Keratinocyte (primary cell): Measurements from ENCODE around the gene ITPR2. TPM values are rescaled to one million over a fixed set of nuclear protein-coding genes. Genes with fewer than 3 reads are reported as not detected.
A peak's percentile ranks its signal among the peaks of the same experiment; 100 is the strongest.

Experiments
- DNase-seq: peaks from one replicate; pipeline ENCODE4 v3.0.0-alpha.2; 2011; ENCODE audit warnings: low read depth, missing footprints, low spot score
- FAIRE-seq: peaks from 2 replicates; lab custom pipeline; 2011; peaks lifted over from hg19 to GRCh38; lab: Jason Lieb, UNC
- H2AFZ ChIP-seq: 2 replicates; pipeline ENCODE4 v1.6.0; 2012; ENCODE audit warnings: low read length, control low read depth, inconsistent platforms; ENCODE audit not compliant: control insufficient read depth
- H3K27ac ChIP-seq: 2 replicates; pipeline ENCODE4 v1.5.1; 2011; ENCODE audit warnings: low read length; ENCODE audit not compliant: control insufficient read depth, insufficient read depth
- H3K27me3 ChIP-seq: 3 replicates; pipeline ENCODE4 v1.6.0; 2011; ENCODE audit warnings: low read length; ENCODE audit not compliant: control insufficient read depth, insufficient read depth; ENCODE audit errors: extremely low read depth
- H3K36me3 ChIP-seq, 2 experiments: 2 replicates in 1 of 2; 3 replicates in 1 of 2; pipeline ENCODE4 v1.5.1; 2011; ENCODE audit warnings: low read length in 2 of 2, mild to moderate bottlenecking in 1 of 2; ENCODE audit not compliant: control insufficient read depth in 2 of 2, insufficient read depth in 2 of 2; ENCODE audit errors: extremely low read depth in 1 of 2
- H3K4me1 ChIP-seq: 3 replicates; pipeline ENCODE4 v1.5.1; 2011; ENCODE audit warnings: low read length; ENCODE audit not compliant: control insufficient read depth, insufficient read depth; ENCODE audit errors: extremely low read depth
- H3K4me2 ChIP-seq: 3 replicates; pipeline ENCODE4 v1.6.0; 2011; ENCODE audit warnings: low read depth, low read length; ENCODE audit not compliant: control insufficient read depth, insufficient read depth; ENCODE audit errors: extremely low read depth
- H3K4me3 ChIP-seq, 3 experiments: fragments of 200-600 bp in 1 of 3; sonication (generic) in 1 of 3; 2 replicates in 2 of 3; 3 replicates in 1 of 3; pipeline ENCODE4 v1.5.1; 2011 to 2016; ENCODE audit warnings: low read length in 3 of 3, mild to moderate bottlenecking in 3 of 3, control low read depth in 2 of 3, inconsistent platforms in 1 of 3, low read depth in 1 of 3, mixed read lengths in 1 of 3, mixed run types in 1 of 3, moderate library complexity in 1 of 3; ENCODE audit not compliant: control insufficient read depth in 2 of 3, insufficient read depth in 2 of 3; ENCODE audit errors: extremely low read depth in 1 of 3
- H3K79me2 ChIP-seq: 2 replicates; pipeline ENCODE4 v1.6.0; 2012; ENCODE audit warnings: low read length; ENCODE audit not compliant: control insufficient read depth, insufficient read depth
- H3K9ac ChIP-seq: 3 replicates; pipeline ENCODE4 v1.6.0; 2011; ENCODE audit warnings: low read length; ENCODE audit not compliant: control insufficient read depth, insufficient read depth; ENCODE audit errors: extremely low read depth
- H3K9me1 ChIP-seq: 3 replicates; pipeline ENCODE4 v1.6.0; 2011; ENCODE audit warnings: low read length; ENCODE audit not compliant: control insufficient read depth, insufficient read depth; ENCODE audit errors: extremely low read depth
- H3K9me3 ChIP-seq: 2 replicates; pipeline ENCODE4 v1.5.1; 2012; ENCODE audit warnings: low read depth, low read length; ENCODE audit not compliant: control insufficient read depth
- H4K20me1 ChIP-seq: 3 replicates; pipeline ENCODE4 v1.6.0; 2011; ENCODE audit warnings: low read length; ENCODE audit not compliant: control insufficient read depth, insufficient read depth; ENCODE audit errors: extremely low read depth
- CTCF ChIP-seq, 3 experiments: IDR thresholded peaks in 1 of 3; conservative IDR thresholded peaks in 1 of 3; optimal IDR thresholded peaks in 1 of 3; 2 replicates in 2 of 3; 3 replicates in 1 of 3; pipeline versions ENCODE3 to v1.5.1; 2011; ENCODE audit warnings: low read length in 3 of 3, mild to moderate bottlenecking in 3 of 3, moderate library complexity in 2 of 3, control low read depth in 1 of 3, inconsistent platforms in 1 of 3; ENCODE audit not compliant: insufficient read depth in 2 of 3; ENCODE audit errors: extremely low read depth in 1 of 3
- EZH2 ChIP-seq: IDR thresholded peaks from one replicate; pipeline ENCODE4 v1.6.1; 2012; ENCODE audit warnings: inconsistent platforms, mild to moderate bottlenecking, low read length, moderate library complexity
- dilution Hi-C: fragments of 300-500 bp; cut with MboI; formaldehyde crosslinking; loops from one replicate; pipeline ENCODE4 v1.7.0; 2020; ENCODE audit warnings: low sequenced_read_pairs; ENCODE audit not compliant: extremely low pct_ligation_motif_present
- polyA plus RNA-seq, 5 experiments: library from polyadenylated mRNA; depleted of rRNA in 3 of 5; stranded (reverse) in 3 of 5; stranded (forward) in 1 of 5; unstranded in 1 of 5; fragments of >200 nt; gene quantifications; 1 replicate in 1 of 5; 2 replicates in 3 of 5; 3 replicates in 1 of 5; pipeline versions ENCODE4 v1.2.1 to v1.2.3, GENCODE V29; 2011 to 2012; ENCODE audit warnings: missing spikeins in 2 of 5, low read depth in 1 of 5, low replicate concordance in 1 of 5

The ITPR2 gene
- polyA plus RNA-seq, 1 donor (not counting 4 experiments of a cell fraction or from before 2014, with no cell fraction given), result 7.6 TPM

- Histone ChIP-seq H3K4me2 (no peak overlapping the region), H3K4me3 (no peak overlapping the region), H3K27ac (no peak overlapping the region), H3K36me3 (no peaks in the 10 kb centered on the region), H3K27me3 (no peaks in the 10 kb centered on the region), H3K9me3 (no peaks in the 10 kb centered on the region), H3K9me1 (no peaks in the 10 kb centered on the region), H3K9ac (no peak overlapping the region), H4K20me1 (no peaks in the 10 kb centered on the region), H2AFZ (no peak overlapping the region), H3K79me2 (no peaks in the 10 kb centered on the region), H3K4me1 (peaks cover 14% of the 10 kb centered on the region)
- FAIRE-seq, result no peak
- no peak for DNase-seq
- dilution Hi-C loops, result no loop called here
- TF ChIP-seq EZH2 (no peak), CTCF (optimal IDR thresholded peaks at IDR 0.05 in 1 of 3, IDR thresholded peaks at IDR 0.05 in 1 of 3, conservative IDR thresholded peaks at IDR 0.05 in 1 of 3; ENCODE audit: extremely low read depth in 1 of 3, insufficient read depth in 2 of 3, low read length in 3 of 3) (no peak)
Measured at GRCh38 chr12:26403601-26404000, 429.4 kb downstream of the ITPR2 start.

GRCh38 chr12:26402648-26403047 lies 430.3 kb downstream of the ITPR2 start:
- no peaks in the 10 kb centered on the region for H3K9me3 ChIP-seq
- H3K27ac ChIP-seq, result no peak overlapping the region
- H3K36me3 ChIP-seq, result no peaks in the 10 kb centered on the region
- H3K79me2 ChIP-seq, result no peaks in the 10 kb centered on the region
- H3K4me2 ChIP-seq, result peak overlapping the region; percentile 29
- no peaks in the 10 kb centered on the region for H3K27me3 ChIP-seq
- H3K4me3 ChIP-seq, result no peak overlapping the region
- H3K9me1 ChIP-seq, result no peaks in the 10 kb centered on the region
- dilution Hi-C loops, result no loop called here
- no peaks in the 10 kb centered on the region for H4K20me1 ChIP-seq
- FAIRE-seq (peak; percentile 98), DNase-seq (peak; percentile 28)
- H3K4me1 ChIP-seq, result peaks cover 14% of the 10 kb centered on the region
- TF ChIP-seq CTCF (optimal IDR thresholded peaks at IDR 0.05 in 1 of 3, IDR thresholded peaks at IDR 0.05 in 1 of 3, conservative IDR thresholded peaks at IDR 0.05 in 1 of 3; ENCODE audit: extremely low read depth in 1 of 3, insufficient read depth in 2 of 3, low read length in 3 of 3) (peak; percentile 26 to 74 (median 64)), EZH2 (no peak)
- H2AFZ ChIP-seq, result no peak overlapping the region
- H3K9ac ChIP-seq, result no peak overlapping the region
